Stimulated activated CD4-positive, alpha-beta T cell treated with anti-CD3 and anti-CD28 coated beads, TNF-alpha, amount 100 ng/mL, for 48 hours (primary cell): Measurements from ENCODE around the gene HSP90AA1.
"Not testable (repeated sequence)": the region's sequence is repeated elsewhere in the genome, so short reads cannot be mapped to it uniquely, and the experiment has no call there.

ENCODE experiments used
- DNase-seq, 3 donors: peaks; one replicate each; pipeline ENCODE4 v3.0.0-alpha.2; 2020; ENCODE audit warnings: low read depth in 3 of 3

The HSP90AA1 gene

DNA sequence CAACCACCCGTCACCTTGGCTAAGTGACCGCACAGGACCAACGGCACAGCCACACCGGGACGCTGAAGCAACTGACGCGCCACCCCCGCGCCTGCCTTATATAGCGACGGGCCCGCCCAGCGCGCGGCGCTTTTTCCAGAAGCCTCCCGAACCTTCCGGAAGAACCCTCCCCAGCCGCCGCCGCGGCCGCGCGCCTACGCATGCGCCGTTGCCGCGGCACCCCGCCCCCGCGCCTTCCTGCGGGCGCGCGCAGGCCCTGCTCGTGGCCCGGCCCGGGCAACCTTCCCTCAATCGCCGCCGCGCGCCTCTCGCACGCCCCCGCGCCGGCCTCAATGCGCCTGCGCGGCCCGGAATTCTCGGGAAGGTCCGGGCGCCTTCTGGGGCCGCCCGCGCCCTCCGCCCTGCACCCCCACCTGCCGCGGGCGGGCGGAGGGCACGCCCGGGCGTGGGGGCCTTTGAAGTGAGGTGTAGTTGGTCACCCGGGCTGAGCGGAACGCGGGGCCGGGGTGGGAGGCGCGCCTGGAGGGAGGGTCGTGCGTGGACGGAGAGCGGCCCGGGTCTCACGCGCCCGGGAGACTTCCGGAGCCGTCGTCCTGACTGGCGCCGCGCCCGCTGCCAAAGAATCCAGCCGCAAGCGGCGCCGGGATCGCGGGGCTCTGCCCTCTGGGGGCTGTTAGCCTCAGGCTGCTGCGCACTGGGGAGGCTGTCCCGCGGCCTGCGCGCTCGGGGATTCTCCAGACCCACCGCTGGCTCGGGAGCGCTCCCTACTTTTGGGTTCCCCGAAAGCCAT is at the start of gene HSP90AA1:
Gene HSP90AA1, minus strand, starts transcription at position 73 of the 790 bp plus-strand sequence. CDS start 666 bp downstream, outside the sequence.
- peak; percentile 88 to 91 (median 91) for DNase-seq

DNA sequence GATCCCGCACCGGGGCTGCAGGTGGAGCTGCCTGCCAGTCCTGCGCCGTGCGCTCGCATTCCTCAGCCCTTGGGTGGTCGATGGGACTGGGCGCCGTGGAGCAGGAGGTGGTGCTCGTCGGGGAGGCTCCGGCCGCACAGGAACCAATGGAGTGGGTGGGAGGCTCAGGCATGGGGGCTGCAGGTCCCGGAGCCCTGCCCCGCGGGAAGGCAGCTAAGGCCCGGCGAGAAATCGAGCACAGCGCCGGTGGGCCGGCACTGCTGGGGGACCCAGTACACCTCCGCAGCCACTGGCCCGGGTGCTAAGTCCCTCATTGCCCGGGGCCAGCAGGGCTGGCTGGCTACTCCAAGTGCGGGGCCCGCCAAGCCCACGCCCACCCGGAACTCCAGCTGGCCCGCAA is 48.6 kb upstream of the HSP90AA1 start:
- DNase-seq = not testable (repeated sequence)

DNA sequence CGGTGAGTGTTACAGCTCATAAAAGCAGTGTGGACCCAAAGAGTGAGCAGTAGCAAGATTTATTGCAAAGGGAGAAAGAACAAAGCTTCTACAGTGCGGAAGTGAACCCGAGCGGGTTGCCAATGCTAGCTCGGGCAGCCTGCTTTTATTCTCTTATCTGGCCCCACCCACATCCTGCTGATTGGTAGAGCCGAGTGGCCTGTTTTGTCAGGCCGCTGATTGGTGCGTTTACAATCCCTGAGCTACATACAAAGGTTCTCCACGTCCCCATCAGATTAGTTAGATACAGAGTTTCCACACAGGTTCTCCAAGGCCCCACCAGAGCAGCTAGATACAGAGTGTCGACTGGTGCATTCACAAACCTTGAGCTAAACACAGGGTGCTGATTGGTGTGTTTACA is 47.9 kb upstream of the HSP90AA1 start:
- not testable (repeated sequence) for DNase-seq

DNA sequence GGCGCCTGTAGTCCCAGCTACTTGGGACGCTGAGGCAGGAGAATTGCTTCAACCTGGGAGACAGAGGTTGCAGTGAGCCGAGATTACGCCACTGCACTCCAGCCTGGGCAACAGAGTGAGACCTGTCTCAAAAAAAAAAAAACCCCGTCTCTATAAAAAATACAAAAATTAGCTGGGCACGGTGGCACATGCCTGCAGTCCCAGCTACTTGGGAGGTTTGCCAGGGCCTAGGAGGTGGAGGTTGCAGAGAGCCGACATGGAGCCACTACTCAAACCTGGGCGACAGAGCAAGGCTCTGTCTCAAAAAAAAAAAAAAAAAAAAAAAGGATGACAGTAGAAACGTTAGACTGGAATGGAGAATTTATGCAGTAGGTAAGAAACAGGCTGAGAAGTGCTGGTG is 47.2 kb upstream of the HSP90AA1 start:
- DNase-seq = not testable (repeated sequence)

DNA sequence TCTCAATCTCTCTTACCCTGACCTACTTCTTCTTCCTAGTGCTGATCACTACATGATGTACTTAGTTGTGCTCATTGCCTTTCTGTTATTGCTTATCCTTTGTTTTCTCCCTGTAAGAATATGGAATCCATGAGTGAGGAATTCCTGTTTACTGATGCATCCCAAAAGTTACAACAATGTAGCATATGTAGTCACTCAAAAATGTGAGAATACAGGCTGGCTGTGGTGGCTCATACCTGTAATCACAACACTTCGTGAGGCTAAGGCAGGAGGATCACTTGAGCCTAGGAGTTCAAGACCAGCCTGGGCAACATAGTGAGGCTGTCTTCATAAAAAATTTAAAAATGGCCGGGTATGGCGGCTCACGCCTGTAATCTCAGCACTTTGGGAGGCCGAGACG is 44.9 kb upstream of the HSP90AA1 start:
- no peak for DNase-seq

DNA sequence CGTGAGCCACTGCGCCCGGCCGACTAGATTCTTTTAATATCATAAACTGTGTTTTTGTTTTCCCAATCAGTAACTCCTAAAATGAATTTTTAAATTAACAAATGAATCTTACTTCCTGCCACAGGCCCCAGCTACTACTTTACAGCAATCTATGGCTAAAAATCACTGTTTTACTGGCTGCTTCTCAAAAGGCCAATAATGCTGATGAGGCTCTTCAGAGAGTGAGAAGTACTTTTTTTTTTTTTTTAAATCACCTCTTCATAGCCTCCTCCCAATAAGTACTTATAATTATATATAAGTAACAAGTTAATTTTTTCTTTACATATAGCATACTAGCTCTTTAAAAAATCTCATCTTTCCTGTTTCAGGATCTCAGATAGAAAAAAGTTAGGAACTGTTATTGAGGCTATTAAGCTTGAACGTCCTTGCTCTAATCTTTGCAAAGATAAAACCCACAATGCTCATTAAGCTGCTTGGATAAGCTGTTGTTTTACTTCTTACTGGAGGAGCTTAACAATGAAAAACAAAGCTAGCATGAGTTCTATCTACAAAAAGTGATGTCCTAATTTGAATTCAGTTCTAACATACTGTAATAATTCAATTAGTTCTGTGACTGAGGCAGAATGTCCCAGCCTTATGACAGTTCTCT is 40.1 kb upstream of the HSP90AA1 start:
- no peak for DNase-seq

DNA sequence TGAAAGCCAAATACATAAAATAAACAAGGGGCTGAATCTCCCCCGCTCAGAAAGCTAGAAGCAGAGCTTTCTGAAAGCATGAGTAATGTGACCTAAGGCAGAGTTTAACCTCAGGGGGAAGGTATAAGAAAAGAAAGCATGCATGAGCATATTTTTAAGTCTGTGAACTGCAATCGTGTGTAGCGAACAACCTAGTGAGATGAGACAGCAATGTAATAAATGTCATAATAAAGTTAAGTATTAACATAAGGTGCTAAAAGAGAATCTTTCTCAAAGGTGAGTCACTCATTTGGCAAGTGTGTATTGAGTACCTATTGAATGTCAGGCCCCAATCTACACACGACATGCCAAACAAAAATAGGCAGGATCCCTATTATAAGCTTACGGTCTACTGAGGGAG is 38.7 kb upstream of the HSP90AA1 start:
- DNase-seq = no peak

DNA sequence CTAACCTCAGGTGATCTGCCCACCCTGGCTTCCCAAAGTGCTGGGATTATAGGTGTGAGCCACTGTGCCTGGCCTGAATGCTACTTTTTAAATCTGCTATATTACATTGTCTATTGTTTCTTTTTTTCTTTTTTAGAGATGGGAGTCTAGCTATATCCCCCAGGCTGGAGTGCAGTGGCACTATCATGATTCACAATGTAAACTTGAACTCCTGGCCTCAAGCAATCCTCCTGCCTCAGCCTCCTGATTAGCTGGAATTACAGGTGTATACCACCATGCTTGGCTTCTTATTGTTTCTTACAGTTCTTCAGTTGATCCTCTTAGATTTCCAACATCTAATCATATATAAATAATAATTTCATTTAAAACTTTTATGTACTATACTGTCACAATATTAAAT is 37.6 kb upstream of the HSP90AA1 start:
- DNase-seq = no peak

DNA sequence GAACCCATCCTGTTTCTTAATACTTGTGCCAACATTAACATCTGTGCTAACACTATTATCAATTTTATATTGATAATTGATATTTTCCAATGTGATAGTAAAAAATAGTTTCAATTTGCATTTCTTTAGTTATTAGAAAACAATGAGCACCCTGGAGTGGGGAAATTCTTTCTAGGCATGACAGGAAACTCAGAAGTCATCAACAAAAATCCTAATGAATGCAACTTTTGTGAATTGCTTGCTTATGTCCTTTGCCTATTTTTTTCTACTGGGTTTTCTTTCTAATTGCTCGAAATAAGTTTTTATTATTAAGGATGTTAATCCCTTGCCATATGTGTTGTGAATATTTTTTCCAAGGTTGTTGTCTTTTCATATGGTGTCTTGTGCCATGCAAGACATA is 34.7 kb upstream of the HSP90AA1 start:
- DNase-seq = no peak

DNA sequence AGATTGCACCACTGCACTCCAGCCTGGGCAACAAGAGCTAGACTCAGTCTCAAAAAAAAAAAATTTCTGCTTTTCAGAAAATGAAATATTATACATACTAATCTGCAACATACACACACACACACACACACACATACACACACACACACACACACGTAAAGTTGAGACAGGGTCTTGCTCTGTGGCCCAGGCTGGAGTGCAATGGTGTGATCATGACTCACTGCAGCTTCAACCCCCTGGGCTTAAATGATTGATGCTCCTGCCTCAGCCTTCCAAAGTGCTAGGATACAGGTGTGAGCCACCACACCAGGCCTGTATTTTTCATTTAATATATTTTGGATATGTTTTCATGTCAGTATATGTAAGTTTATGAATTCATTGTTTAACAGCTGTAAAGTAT is 34.0 kb upstream of the HSP90AA1 start:
- DNase-seq = no peak

DNA sequence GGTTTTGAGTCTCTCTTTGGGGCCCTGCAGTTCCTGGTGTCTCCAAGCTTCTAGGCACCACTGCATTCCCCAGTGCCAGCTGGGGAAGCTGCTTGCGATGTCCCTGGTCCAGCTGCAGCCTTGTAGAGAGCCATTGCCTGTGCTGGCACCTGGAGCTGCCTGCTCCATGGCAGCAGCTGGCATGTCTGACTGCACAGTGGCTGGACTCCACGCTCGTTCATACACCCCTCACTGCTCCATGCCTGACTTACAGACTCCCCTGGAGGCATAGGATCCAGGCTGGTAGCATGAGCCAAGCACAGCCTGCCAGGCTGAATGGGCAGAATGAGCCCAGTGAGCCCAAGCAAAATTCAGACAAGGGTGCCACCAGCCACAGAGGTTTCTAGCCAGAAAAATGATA is 31.0 kb upstream of the HSP90AA1 start:
- no peak for DNase-seq

DNA sequence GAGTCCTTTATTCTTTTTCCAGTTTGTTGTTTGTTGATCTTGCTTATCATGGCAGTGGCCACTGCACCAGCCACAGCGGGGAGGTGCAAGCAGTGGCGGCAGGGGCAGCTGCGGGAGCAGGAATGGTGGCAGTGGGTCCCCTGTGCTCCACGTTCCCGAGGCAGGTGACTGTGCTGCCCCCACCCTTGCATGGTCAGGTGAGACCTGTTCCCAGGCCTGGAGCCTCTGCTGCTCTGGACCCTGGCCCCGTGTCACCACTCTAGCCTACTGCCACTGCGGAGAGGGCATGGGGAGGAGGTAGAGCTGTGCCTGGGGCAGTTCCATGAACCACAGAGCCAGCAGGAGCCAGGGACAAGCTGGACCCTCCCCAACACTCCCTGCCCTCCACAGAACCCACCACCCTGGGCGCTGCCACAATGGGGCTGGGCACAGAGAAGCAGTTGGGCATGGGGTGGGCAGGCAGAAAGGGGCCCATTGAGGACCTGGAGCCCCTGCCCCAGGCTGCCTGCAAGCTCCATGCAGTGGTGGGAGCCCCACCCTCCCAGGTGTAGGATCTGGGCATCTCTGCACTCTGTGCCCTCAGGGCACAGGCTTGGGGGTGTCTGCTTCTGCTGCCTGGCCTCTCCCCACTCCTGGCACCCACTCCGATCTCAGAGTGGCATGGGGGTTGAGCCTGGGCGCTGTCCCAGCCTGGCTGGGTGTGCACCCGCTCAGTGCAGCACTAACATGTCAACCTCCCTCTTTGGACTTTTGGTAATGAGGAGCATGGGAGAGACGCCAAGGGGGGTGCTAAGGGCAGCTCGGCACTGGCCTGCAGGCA is 29.7 kb upstream of the HSP90AA1 start:
- DNase-seq = no peak

DNA sequence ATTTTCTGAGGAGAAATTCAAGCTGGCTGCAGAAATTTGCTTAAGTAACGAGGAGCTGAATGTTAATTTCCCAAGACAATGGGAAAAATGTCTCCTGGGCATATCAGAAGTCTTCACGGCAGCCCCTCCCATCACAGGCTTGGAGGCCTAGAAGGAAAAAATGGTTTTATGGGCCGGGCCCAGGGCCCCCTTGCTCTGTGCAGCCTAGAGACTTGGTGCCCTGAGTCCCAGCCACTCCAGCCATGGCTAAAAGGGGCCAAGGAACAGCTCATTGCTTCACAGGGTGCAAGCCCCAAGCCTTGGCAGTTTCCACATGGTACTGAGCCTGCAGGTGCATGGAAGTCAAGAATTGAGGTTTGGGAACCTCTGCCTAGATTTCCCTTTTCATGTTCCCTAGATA is 24.3 kb upstream of the HSP90AA1 start:
- DNase-seq = no peak

DNA sequence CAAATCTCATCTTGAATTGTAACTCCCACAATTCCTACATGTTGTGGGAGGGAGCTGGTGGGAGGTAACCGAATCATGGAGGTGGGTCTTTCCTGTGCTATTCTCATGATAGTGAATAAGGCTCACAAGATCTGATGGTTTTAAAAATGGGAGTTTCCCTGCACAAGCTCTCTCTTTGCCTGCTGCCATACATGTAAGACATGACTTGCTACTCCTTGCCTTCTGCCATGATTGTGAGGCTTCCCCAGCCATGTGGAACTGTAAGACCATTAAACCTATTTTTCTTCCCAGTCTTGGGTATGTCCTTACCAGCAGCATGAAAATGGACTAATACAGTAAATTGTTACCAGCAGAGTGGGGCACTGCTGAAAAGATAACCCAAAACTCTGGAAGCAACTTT is 22.5 kb upstream of the HSP90AA1 start:
- DNase-seq = not testable (repeated sequence)

DNA sequence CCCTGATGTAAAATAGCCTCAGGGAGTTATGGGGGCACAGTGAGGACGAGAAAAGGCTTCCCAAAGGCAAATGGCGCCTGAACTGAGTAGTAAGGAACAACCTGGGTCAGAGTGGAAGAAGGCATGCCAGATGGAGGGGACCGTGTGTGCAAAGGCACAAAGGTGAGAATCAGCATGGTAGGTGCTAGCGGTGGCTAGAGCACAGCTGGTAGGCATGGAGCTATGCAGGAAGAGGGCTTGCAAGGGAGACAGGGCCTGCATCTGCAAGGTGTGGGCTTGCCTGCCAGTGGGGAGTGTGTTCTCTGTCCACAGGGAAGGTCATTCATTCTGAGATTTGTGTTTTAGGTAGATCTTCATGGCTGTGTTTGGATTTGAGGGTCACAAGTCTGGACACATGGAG is 18.5 kb upstream of the HSP90AA1 start:
- DNase-seq = no peak

DNA sequence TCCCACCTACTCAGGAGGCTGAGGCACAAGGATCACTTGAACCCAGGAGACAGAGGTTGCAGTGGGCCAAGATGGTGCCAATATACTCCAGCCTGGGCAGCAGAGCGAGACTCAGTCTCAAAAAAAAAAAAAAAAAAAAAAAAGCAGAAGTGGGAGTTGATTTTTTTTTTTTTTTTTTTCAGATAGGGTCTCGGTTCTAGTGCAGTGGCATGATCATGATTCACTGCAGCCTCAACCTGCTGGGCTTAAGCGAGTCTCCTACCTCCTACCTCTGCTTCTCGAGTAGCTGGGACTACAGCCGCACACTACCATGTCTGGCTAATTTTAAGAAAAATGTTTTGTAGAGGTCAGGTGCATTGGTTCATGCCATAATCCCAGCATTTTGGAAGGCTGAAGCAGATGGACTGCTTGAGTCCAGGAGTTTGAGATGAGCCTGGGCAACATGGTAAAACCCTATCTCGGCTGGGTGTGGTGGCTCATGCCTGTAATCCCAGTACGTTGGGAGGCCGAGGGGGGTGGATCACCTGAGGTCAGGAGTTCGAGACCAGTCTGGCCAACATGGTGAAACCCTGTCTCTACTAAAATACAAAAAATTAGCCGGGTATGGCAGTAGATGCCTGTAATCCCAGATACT is 16.3 kb upstream of the HSP90AA1 start:
- DNase-seq = no peak

DNA sequence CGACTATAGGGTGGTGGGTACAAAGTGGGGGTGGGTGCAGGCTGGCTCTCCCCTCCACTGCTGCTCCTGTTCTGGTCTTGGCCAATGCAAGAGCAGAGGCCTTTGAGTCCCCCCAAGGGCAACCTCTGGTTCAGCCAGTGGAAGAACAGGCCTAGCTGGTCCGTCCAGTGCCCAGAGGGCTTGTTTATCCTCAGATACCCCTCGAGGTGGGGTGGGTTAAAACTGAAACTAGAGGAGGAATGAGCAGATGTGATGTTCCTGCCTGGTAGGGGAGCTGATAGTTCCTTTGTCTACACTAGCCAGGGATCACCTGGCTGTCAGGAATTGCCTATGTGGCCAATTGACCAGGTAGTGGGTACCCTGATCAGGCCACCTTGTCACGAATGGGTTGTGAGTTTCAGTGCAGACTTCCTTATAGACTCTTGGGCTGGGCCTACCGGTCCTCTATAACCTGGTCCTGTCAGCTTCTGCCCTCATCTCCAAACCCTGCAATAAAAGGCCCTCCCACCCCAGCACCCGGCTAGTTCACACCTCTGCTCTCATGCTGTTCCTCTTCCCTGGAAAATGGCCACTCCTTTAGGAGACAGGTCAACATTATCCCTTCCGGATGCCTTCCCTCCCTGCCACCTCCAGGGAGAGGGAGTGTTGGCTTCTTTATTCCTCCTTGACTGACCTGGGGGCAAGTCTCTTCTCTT is 10.7 kb upstream of the HSP90AA1 start:
- DNase-seq = no peak

DNA sequence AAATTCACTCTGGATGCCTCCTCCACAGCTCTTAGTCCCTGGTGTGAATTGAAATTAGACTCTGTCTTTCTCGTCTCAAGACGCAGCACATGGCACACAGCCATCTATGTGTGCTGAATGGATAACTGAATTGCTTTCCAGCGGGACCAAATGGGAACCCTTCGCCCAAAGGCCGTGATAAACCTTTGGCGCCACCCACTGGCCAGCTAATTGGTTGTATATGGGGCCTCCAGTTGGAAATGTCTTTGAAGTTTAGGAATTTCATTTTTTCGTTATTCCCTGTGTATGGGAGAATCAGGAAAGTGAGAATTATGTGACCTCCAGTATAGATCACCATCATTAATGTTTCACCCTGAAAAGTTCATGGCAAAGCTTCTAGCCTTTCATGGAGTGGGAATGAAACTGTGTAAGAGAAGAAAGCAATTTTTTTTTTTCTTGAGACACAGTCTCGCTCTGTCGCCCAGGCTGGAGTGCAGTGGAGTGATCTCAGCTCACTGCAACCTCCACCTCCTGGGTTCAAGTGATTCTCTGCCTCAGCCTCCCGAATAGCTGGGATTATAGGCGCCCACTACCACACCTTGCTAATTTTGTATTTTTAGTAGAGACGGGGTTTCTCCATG is 9.8 kb upstream of the HSP90AA1 start:
- DNase-seq = peak in 2 of 3 donors; percentile 50 to 71

DNA sequence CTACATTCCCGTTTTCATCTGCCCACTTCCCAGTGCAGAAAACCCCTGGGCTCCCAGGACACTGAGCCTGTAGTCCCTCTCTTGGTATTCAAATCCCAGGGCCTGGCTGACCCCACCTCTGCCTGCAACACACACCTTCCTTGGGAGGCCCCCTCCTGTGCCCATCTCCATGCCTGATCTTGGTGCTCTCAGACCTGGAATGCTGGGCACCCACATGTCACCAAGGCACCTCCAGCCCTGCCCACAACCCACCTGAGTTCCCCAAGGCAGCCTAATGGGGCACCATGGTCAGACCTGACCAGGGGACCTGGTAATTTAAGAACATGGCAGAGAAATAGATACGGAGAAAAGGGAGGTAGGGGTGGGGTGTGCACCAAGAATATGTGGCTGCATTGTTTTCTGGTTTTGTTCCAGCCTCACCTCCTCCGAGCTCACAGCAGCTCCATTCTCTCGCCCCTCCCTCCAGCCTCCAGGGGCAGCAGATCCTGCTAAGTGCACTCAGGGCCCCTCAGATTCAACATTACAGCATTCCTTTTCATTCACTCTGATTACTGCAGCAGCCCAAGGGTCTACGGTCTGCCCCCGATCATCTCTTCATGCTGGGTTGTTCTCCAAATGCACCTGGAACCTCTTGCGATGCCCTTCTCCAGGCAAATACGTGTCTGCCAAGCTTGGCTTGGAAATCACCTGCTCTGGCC is 9.2 kb upstream of the HSP90AA1 start:
- DNase-seq = no peak

DNA sequence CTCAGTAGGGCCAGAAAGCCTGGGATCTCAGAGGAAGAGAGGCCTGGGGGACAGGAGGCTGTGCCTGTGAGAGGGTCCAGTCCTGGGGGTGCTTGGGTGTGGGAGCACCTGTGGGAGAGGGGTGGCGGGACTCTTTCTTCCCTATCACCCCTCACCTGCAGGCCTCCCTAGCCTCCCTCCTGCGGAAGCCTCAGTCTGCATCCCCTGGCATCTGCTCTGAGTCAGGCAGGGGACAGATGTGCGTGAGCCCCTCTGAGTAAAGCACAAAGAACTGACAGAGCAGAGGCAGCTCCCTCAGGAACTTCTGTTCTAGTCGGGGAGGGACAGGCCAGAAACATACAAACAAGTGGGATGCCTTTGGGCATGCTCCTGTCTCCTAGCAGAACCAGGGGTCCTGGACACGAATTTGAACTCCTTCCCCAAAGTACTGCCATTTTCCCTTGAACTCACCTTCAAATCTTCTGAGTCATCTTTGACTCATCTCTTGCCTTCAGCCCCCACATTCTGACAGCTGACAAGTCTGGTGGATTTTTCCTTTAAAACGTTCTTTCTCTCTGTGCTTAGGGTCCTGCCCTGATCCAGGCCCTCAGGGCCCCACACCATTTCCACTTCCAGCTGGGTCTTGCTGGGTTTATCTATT is 8.5 kb upstream of the HSP90AA1 start:
- DNase-seq = no peak
